ENCODE results near the gene RAB5IF. TPM values are rescaled to one million over a fixed set of nuclear protein-coding genes. Genes with fewer than 3 reads are reported as not detected.

RAB5IF gene
- total and polyA plus RNA-seq, 10 of the 15 experiments (the other 5 are each of a cell fraction or from before 2014, with no cell fraction given) = 19.4 to 246 (median 92.0) TPM

DNA sequence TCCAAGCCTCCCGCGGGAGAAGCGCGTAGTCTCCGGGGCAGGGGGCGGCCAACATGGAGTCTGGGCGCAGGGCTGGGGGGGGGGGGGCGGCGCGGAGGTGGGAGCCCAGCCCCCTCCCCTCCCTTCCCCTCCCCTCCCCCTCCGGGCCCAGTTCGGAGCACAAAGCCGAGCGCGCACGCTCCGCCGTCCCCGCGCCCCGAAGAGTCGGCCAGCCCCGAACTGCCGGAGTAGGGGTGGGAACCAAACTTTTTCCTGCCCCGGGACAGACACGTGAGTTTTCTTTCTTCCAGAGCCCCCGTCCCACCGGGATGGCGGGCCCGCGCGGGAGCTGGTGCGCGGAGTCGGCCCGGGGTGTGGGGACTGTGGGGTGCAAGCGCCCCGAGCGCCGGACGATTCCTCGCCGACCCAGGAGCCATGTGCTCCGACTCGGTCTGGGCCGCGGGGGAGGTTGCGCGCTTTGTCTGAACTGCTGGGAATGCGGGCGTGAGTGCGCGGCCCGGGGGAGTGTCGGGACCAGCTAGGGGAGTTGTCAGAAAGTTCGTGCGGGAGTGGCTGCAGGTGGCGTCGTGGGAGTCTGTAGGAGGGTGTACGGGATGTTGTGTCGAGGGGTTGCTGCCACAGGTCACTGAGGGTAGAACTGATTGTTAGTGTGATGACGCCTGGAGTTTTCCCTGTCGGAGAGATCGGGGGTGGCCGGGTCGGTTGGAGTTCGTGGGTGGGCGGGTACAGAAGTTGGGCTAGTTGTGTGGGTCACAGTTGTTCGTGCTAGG is 31.0 kb upstream of the RAB5IF start (continued):
- TF ChIP-seq, protein P1, sequence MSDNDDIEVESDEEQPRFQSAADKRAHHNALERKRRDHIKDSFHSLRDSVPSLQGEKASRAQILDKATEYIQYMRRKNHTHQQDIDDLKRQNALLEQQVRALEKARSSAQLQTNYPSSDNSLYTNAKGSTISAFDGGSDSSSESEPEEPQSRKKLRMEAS (IDR thresholded peaks at IDR 0.05; ENCODE audit: low read depth, low read length) = peak; percentile 20; the same call in 1 of the 2 replicates
- TF ChIP-seq IKZF1 (conservative IDR thresholded peaks at IDR 0.05) (peak; percentile 71), SUPT20H (IDR thresholded peaks at IDR 0.05; ENCODE audit: borderline replicate concordance, control insufficient read depth, low read depth, low read length) (no peak), ETV6 (conservative IDR thresholded peaks at IDR 0.05 in 1 of 2, IDR thresholded peaks at IDR 0.05 in 1 of 2; ENCODE audit: borderline replicate concordance in 1 of 2, low read depth in 1 of 2) (no peak), MEF2B (IDR thresholded peaks at IDR 0.05; ENCODE audit: partially characterized antibody, poor library complexity, severe bottlenecking) (no peak), TARDBP (IDR thresholded peaks at IDR 0.05; ENCODE audit: borderline replicate concordance) (no peak), ZNF217 (IDR thresholded peaks at IDR 0.05) (no peak), ZZZ3 (IDR thresholded peaks at IDR 0.05; ENCODE audit: control insufficient read depth, insufficient read length, low read depth) (no peak), ZNF207 (IDR thresholded peaks at IDR 0.05; ENCODE audit: borderline replicate concordance) (no peak), CHD4 (IDR thresholded peaks at IDR 0.05) (no peak), TBL1XR1 (IDR thresholded peaks at IDR 0.05; ENCODE audit: low read depth, low read length) (no peak), JUNB (IDR thresholded peaks at IDR 0.05) (no peak), HCFC1 (IDR thresholded peaks at IDR 0.05; ENCODE audit: low read length) (no peak), MTA3 (IDR thresholded peaks at IDR 0.05; ENCODE audit: borderline replicate concordance, low read length) (no peak), RELA (IDR thresholded peaks at IDR 0.05; ENCODE audit: borderline replicate concordance, partially characterized antibody) (no peak), SPI1 (IDR thresholded peaks at IDR 0.05; ENCODE audit: borderline replicate concordance, insufficient read depth, low read depth, low read length) (no peak), RFX5 (IDR thresholded peaks at IDR 0.05; ENCODE audit: low read depth, low read length) (no peak), IRF4 (IDR thresholded peaks at IDR 0.05; ENCODE audit: low read depth, low read length) (0 out of 2 replicates have a peak, but pooled peaks have one; percentile 41), WRNIP1 (IDR thresholded peaks at IDR 0.05; ENCODE audit: borderline replicate concordance, low read depth, low read length) (no peak)
- TF ChIP-seq, protein P2, sequence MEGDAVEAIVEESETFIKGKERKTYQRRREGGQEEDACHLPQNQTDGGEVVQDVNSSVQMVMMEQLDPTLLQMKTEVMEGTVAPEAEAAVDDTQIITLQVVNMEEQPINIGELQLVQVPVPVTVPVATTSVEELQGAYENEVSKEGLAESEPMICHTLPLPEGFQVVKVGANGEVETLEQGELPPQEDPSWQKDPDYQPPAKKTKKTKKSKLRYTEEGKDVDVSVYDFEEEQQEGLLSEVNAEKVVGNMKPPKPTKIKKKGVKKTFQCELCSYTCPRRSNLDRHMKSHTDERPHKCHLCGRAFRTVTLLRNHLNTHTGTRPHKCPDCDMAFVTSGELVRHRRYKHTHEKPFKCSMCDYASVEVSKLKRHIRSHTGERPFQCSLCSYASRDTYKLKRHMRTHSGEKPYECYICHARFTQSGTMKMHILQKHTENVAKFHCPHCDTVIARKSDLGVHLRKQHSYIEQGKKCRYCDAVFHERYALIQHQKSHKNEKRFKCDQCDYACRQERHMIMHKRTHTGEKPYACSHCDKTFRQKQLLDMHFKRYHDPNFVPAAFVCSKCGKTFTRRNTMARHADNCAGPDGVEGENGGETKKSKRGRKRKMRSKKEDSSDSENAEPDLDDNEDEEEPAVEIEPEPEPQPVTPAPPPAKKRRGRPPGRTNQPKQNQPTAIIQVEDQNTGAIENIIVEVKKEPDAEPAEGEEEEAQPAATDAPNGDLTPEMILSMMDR (IDR thresholded peaks at IDR 0.05 in 2 of 3, conservative IDR thresholded peaks at IDR 0.05 in 1 of 3; ENCODE audit: control insufficient read depth in 2 of 3, extremely low read depth in 1 of 3, insufficient read depth in 1 of 3, low read depth in 3 of 3, low read length in 3 of 3) = peak in 1 of 3 experiments; percentile 15; a peak in 1 of 6 replicates
- TF ChIP-seq, protein P3, sequence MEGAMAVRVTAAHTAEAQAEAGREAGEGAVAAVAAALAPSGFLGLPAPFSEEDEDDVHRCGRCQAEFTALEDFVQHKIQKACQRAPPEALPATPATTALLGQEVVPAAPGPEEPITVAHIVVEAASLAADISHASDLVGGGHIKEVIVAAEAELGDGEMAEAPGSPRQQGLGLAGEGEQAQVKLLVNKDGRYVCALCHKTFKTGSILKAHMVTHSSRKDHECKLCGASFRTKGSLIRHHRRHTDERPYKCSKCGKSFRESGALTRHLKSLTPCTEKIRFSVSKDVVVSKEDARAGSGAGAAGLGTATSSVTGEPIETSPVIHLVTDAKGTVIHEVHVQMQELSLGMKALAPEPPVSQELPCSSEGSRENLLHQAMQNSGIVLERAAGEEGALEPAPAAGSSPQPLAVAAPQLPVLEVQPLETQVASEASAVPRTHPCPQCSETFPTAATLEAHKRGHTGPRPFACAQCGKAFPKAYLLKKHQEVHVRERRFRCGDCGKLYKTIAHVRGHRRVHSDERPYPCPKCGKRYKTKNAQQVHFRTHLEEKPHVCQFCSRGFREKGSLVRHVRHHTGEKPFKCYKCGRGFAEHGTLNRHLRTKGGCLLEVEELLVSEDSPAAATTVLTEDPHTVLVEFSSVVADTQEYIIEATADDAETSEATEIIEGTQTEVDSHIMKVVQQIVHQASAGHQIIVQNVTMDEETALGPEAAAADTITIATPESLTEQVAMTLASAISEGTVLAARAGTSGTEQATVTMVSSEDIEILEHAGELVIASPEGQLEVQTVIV (IDR thresholded peaks at IDR 0.05; ENCODE audit: borderline replicate concordance, partially characterized antibody) = peak; percentile 14
- TF ChIP-seq, protein P4, sequence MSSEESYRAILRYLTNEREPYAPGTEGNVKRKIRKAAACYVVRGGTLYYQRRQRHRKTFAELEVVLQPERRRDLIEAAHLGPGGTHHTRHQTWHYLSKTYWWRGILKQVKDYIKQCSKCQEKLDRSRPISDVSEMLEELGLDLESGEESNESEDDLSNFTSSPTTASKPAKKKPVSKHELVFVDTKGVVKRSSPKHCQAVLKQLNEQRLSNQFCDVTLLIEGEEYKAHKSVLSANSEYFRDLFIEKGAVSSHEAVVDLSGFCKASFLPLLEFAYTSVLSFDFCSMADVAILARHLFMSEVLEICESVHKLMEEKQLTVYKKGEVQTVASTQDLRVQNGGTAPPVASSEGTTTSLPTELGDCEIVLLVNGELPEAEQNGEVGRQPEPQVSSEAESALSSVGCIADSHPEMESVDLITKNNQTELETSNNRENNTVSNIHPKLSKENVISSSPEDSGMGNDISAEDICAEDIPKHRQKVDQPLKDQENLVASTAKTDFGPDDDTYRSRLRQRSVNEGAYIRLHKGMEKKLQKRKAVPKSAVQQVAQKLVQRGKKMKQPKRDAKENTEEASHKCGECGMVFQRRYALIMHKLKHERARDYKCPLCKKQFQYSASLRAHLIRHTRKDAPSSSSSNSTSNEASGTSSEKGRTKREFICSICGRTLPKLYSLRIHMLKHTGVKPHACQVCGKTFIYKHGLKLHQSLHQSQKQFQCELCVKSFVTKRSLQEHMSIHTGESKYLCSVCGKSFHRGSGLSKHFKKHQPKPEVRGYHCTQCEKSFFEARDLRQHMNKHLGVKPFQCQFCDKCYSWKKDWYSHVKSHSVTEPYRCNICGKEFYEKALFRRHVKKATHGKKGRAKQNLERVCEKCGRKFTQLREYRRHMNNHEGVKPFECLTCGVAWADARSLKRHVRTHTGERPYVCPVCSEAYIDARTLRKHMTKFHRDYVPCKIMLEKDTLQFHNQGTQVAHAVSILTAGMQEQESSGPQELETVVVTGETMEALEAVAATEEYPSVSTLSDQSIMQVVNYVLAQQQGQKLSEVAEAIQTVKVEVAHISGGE (CRISPR knock-in tag; IDR thresholded peaks at IDR 0.05) = no peak

Data from GM12878 (cell line).